HuH-7 (cell line): Measurements from ENCODE around the gene SCART1.
A peak's percentile ranks its signal among the peaks of the same experiment; 100 is the strongest.
"Not testable (repeated sequence)": the region's sequence is repeated elsewhere in the genome, so short reads cannot be mapped to it uniquely, and the experiment has no call there.

Experiments used
- DNase-seq: peaks from one replicate; pipeline ENCODE4 v3.0.0; 2011; ENCODE audit warnings: low spot score

SCART1 gene

DNA sequence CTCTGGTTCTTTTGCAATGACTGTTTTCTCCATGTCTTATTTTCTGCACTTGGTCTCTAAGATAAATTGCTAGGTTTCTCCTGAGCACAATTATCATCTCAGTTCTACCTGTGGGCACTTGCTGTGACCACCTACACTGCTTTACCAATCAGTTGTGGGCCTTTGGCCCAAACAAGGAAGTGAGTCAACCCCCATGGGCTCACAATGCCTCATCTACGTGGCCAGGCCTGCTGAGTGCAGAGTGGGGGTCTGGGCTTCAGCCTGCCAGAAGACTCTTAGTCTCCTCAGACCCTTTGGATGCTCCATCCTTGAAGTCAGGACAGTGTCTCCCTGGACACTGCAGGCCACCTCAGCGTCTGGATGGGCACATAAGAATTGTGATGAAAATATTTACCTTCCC lies 20.3 kb downstream of the SCART1 start:
- no peak for DNase-seq

DNA sequence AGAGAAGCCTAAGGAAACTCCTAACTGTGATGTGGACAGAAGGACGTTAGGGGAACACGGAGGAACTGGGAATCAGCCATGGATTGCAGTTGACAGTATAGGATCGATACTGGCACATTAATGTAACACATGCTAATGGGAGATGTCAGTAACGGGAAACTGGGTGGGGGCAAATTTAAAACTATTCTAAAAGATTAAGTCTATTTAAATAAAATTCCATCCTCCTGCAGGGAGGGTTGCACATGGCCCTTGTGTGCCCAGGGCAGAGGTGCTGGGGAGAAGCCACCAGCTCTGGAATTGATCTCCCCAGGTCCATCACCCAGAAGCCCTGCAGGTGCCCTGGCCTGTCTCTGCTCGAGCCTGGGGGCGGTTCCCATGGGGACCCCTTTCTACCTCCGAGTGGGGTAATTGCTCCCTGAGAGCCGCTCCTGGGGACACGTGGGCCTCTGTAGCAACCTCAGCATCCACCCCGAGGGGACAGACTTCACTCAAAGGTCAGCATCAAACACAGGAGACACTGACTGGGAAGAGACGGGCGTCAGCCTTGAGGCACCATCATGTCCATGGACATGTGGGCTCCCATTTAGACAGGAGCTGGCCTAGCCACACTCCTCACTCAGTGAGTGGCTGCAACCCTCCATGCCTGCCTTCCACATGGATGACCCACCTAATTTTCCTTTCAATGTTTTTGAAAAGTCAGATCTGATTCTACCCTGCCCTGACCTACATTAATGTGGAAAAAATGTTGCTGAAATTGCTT lies 21.1 kb downstream of the SCART1 start:
- DNase-seq = peak; percentile 10

DNA sequence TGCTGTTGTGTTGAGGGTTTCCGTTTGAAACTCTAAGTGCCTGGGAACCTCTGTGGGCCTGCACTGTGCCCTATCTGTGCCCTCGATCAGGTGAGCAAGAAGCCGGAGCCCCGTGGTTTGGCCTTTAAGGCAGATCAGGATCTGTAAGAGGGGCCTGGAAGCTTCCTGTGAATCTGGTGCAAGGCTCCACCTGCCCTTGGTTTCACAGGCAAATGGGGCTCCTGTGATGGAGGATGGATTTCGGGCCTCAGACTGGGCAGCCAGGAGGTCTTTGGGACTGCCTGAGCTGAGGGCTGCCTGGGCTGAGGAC lies 21.6 kb downstream of the SCART1 start:
- DNase-seq = peak; percentile 10

GRCh38 chr10:133475821-133476640 lies 22.3 kb downstream of the SCART1 start:
- peak; percentile 22 for DNase-seq

DNA sequence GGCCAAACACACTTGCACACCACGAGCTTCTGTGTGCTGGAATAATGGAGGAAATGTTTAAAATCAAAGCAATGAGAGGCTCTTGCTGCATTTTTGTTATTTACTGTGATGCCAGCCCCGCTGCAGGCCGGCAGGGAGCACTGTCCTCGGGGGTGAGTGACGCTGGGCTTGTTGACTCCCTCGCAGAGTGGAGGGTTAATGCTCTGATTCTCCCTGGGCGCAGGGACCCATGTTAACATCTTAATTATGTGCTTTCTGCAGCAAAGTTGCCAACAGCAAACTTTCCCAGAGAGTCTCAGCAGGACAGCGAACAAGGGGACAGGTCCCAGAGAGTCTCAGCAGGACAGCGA lies 22.9 kb downstream of the SCART1 start:
- peak; percentile 60 for DNase-seq

DNA sequence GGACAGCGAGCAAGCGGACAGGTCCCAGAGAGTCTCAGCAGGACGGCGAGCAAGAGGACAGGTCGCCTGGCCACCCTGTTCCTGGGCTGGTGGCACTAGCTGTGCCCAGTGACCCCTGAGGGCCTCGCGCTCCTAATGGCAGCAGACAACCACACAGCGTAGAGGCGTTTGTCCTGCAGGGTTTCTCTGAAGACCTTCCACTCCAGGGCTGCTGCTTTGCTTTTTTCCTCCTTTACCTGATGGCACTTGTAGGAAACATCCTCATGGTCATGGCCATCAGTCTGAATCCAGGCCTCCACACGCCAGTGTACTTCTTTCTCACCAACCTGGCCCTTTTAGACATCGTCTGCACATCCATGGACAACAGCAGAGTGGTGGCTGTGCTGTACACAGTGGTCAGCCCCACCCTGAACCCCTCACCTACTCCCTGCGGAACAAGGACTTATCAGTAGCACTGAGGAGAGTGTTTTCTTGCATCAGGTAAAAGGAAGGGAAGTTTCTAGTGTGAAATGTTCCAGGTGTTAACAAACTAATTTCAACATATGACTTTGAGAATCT lies 27.4 kb downstream of the SCART1 start:
- peak; percentile 10 for DNase-seq

GRCh38 chr10:133481657-133482056 lies 27.9 kb downstream of the SCART1 start:
- peak; percentile 9 for DNase-seq

DNA sequence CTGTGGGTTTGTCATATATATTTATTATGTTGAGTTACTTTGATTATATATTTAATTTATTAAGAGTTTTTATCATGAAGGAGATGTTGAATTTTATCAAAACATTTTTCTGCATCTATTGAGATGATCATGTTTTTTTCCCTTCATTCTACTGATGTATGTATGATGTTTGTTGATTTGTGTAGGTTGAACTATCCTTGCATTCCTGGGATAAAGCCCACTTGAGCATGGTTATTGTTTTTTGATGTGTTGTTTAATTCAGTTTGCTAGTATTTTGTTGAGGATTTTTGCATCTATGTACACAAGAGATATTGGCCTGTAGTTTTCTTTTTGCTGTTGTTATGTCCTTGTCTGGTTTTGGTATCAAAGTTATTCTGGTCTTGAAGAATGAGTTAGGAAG lies 31.1 kb downstream of the SCART1 start:
- DNase-seq = no peak

GRCh38 chr10:133487085-133487484 lies 33.3 kb downstream of the SCART1 start:
- no peak for DNase-seq

DNA sequence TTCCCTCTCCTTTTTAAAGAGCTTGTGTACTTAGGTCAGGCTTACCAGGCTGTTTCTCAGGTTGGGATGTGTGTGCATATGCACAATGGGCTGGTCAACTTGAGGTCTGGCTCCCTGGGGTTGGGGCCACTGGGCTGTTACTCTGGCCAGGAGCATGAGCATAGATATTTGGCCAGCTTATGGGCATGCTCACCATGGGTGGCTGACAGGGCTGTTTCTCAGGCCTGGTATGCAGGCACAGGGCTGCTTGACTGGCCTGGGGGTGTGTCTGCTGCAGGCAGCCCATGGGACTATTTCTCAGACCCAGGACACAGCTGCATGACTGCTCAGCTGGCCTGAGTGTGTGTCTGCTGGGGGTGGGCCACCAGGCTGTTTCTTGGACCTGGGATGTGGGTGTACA lies 34.6 kb downstream of the SCART1 start:
- no peak for DNase-seq

- no peak for DNase-seq
Observed at GRCh38 chr10:133489816-133490588, 36.3 kb downstream of the SCART1 start.

DNA sequence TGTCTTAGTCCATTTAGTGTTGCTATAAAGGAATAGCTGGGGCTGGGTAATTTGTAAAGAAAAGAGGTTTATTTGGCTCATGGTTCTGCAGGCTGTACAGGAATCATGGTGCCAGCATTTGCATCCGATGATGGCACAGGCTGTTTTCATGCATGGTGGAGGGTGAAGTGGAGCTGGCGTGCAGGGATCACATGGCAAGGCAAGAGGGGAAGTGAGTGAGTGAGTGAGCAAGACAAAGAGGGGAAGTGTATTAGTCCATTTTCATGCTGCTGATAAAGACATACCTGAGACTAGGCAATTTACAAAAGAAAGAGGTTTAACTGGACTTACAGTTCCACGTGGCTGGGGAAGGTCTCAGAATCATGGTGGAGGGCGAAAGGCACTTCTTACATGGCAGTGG lies 39.8 kb downstream of the SCART1 start:
- DNase-seq = not testable (repeated sequence)

DNA sequence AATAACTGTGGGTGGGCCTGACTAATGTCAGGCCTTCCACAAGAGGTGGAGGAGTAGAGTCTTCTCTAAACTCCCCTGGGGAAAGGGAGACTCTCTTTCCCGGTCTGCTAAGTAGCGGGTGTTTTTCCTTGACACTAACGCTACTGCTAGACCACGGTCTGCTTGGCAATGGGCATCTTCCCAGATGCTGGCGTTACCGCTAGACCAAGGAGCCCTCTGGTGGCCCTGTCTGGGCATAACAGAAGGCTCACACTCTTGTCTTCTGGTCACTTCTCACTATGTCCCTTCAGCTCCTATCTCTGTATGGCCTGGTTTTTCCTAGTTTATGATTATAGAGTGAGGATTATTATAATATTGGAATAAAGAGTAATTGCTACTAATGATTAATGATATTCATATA lies 43.6 kb downstream of the SCART1 start:
- not testable (repeated sequence) for DNase-seq

- DNase-seq = not testable (repeated sequence)
Observed at GRCh38 chr10:133499176-133499575, 45.4 kb downstream of the SCART1 start.

- not testable (repeated sequence) for DNase-seq
Observed at GRCh38 chr10:133500897-133501296, 47.2 kb downstream of the SCART1 start.

- no peak for DNase-seq
Observed at GRCh38 chr10:133509700-133510099, 56.0 kb downstream of the SCART1 start.

- no peak for DNase-seq
Observed at GRCh38 chr10:133511408-133511807, 57.7 kb downstream of the SCART1 start.

DNA sequence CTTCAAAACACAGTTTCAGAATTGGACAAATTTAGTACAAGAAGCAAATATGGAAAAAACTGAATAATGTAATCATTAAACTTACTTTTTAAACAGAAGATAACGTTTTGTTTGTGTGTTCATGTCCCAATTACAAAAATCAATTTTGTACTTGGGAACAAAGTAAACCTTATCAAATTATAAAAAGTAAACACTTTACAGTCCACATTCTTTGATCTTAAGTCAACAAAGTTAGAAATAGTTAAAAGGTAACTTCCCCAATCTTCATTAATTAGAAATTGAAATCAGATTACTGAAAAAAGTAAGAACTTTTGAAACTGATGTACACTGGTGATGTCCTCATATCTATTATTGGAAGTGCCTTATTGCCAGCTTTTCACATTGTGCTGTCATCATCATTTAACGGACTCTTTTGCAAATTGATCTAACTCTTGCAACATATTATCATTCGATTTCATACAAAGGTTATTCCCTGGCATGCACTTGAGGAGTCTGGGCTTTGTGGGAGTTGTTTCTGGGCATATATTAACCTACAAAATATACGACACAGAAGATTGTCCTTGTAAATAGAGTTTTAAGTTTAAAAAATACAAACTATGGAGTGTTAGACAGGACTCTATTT lies 58.3 kb downstream of the SCART1 start:
- DNase-seq = no peak

DNA sequence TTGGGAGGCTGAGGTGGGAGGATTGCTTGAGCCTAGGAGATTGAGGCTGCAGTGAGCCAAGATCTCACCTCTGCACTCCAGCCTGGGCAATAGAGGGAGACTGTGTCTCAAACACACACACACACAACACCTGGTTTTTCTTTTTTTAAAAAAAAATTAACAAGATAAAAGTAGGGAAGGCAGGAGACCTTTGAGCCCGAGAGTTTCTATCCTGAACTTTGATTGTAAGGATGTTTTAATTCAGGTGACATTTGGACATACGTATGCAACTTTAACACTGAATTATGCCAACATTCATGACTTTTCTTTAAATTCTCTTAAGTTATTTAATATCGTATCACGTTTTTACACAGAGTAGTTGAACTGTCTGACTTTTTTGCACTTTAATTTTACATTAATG lies 61.7 kb downstream of the SCART1 start:
- no peak for DNase-seq

DNA sequence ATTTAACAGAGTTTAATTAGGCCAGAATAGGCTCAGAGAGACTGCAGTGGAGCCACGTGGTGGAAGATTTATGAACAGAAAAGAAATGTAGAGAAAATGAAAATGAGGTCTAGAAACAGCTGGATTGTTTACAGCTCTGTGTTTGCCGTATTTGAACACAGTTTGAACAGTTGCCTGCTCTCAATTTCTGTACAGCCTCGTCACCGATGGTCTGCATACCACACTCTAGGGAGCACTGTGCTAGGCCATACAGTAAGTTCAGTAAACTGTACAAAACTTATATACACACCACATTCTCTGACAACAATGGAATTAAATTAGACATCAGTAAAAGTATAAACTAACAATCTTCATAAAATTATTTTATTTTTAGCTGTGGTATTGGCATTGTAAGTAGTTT lies 62.3 kb downstream of the SCART1 start:
- no peak for DNase-seq

DNA sequence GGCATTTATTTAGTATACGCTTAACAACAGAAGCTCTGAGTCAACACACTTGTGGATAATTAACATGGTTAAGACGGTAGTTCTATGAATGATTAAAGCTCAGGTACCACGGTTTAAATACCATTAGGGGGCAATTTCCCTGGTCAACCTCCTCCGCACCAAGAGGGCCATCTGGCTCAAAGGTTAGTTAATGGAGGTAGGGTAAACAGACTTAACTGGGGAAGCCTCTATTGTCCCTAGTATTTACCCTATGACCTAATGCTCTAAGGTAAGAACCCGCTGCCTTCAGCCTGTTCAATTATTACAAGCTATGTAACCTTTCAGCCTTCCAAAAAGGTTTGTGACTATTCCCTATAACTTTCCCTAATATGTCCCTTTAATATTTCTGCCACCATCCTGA lies 64.8 kb downstream of the SCART1 start:
- not testable (repeated sequence) for DNase-seq
